ENCODE measurements around the gene AK1.
"Not testable (repeated sequence)": the region's sequence is repeated elsewhere in the genome, so short reads cannot be mapped to it uniquely, and the experiment has no call there.

Gene AK1

GRCh38 chr9:127881715-127882114 lies 4.2 kb upstream of the AK1 start:
- not testable (repeated sequence) for DNase-seq

- no peak for DNase-seq
Observed at GRCh38 chr9:127880143-127880542, 2.7 kb upstream of the AK1 start.

GRCh38 chr9:127878652-127879390 lies 1.3 kb upstream of the AK1 start:
- no peak for DNase-seq

GRCh38 chr9:127878001-127878651 lies 651 bp upstream of the AK1 start:
- DNase-seq = peak; percentile 28

GRCh38 chr9:127876764-127877562 lies 512 bp downstream of the AK1 start:
- peak; percentile 52 for DNase-seq

- DNase-seq = no peak
Observed at GRCh38 chr9:127876026-127876763, 1.3 kb downstream of the AK1 start.

GRCh38 chr9:127875306-127875966 lies 2.0 kb downstream of the AK1 start:
- no peak for DNase-seq

DNA sequence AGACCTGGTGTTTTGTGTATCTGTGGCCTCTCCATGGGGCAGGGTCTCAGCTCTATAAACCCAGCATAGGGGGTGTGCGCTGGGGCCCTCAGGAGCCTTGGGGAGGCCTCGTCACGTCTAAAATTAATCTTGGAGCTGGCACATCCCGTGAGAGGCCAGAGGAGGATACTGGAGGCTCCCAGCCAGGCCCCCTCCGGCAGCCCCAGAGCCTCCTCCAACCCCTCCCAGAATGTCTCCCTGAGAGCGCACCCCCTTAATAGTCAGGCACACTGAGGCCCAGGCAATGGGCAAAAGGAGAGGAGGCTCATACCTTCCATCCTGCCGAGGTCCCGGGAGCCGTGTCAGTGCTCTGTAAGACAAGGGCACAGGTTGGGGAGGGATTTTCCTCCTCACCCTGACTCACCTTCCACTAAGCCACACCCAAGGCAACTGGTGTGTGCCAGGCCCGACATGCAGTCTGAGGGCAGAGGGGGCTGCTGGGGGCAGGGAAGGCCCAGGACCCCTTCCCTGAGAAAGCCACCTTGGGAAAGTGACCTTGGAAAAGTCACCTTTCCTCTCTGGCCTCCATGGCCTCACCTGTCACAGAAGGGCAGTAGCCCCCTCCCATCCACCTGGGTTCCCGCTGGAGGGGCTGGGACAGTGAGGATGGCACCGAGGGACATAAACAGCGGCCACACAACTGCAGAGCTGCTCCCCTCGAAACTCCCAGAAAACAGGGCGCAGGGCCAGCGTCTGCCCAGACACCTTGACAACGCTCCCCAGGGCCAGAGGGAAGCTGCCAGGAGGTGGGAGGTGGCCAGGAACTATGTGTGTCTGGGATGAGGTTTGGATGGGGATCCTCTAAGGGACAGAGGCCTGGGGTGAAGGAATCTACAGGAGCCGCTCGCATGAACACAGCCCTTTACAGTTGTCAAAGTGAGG lies 2.9 kb downstream of the AK1 start:
- no peak for DNase-seq

- no peak for DNase-seq
Observed at GRCh38 chr9:127873886-127874285, 3.6 kb downstream of the AK1 start.

DNA sequence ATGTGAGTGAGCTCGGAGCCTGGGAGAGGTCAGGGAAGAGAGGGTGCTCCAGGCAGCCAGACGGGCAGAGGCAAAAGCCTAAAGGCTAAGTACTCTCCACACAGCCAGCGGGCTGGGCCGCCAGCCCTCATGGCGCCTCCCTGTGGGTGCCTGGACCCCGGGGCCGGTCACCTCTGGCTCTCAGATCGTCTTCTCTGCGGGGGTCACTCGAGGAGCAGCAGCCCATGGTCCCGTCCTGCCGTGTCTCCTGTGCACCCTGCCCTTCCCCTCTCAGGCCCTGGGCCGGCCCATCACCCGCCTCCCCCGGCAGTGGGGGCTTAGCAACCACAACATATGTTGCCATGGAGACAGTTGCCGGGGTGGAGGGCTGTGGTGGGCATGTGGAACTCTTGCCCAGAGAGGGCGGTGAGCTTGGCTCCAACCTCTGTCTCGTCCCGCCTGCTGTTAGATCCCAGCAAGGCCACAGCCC lies 4.2 kb downstream of the AK1 start:
- no peak for DNase-seq

GRCh38 chr9:127872369-127873222 lies 4.9 kb downstream of the AK1 start:
- DNase-seq = no peak

GRCh38 chr9:127871531-127871930 lies 5.9 kb downstream of the AK1 start:
- no peak for DNase-seq

GRCh38 chr9:127870887-127871286 lies 6.6 kb downstream of the AK1 start:
- DNase-seq = no peak

DNA sequence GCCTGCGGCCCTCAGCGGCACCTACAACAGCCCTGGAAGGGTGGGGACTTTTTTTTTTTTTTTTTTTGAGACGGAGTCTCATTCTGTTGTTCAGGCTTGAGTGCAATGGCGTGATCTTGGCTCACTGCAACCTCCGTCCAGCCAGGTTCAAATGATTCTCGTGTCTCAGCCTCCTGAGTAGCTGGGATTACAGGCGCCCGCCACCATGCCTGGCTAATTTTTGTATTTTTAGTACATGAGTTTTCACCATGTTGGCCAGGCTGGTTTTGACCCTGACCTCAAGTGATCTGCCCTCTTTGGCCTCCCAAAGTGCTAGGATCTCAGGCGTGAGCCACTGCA lies 7.4 kb downstream of the AK1 start:
- not testable (repeated sequence) for DNase-seq

- DNase-seq = peak; percentile 72
Observed at GRCh38 chr9:127869310-127870152, 7.9 kb downstream of the AK1 start.

DNA sequence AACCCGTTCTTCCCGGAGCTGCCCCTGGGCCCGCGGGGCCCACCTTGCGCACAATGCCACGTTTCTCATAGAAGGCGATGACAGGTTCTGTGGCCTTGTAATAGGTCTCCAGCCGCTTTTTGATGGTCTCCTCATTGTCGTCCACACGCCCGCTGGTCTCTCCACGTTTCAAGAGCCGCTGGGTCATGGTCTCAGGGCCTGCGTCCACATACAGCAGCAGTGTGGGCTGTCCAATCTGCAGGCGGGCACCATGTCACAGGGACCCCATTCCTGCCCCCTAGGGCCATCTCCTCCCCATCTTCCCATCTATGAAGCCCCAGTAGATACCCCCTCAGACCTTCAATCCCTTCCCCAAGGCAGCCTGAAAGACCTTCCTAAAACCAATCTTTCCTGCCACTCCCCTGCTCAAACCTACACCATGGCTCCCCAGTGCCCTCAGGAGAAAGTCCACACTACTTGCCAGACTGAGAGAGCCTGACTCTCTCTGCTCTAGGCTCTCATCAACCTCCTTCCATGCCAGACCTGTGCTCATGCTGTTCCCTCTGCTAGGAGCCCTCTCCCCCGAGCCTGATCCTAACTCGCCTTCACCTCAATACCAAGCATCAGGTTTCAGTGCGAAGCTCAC lies 9.1 kb downstream of the AK1 start:
- DNase-seq = no peak

GRCh38 chr9:127867356-127868277 lies 9.9 kb downstream of the AK1 start:
- no peak for DNase-seq

GRCh38 chr9:127866535-127866934 lies 10.9 kb downstream of the AK1 start:
- DNase-seq = no peak

All from NCI-H1092 treated with DMSO at 0.1 percent for 48 hours (cell line).